Smooth muscle cell (in vitro differentiated cells): ENCODE measurements around the gene CD300A. TPM values are rescaled to one million over a fixed set of nuclear protein-coding genes. Genes with fewer than 3 reads are reported as not detected.
"Not testable (repeated sequence)": the region's sequence is repeated elsewhere in the genome, so short reads cannot be mapped to it uniquely, and the experiment has no call there.

Source experiments
- DNase-seq: peaks from one replicate; lab custom pipeline; 2025; ENCODE audit not compliant: unreplicated experiment; lab: John Stamatoyannopoulos, UW
- H2AFZ ChIP-seq: fragments of 200-600 bp; sonication (generic); 2 replicates; pipeline ENCODE4 v1.6.0; 2016; ENCODE audit warnings: antibody characterized with exemption, low read depth, mild to moderate bottlenecking
- H3F3A ChIP-seq: fragments of 200-600 bp; sonication (generic); 2 replicates; pipeline ENCODE4 v1.6.0; 2017; ENCODE audit warnings: antibody characterized with exemption, low read depth
- H3K27ac ChIP-seq: fragments of 200-600 bp; sonication (generic); 2 replicates; pipeline ENCODE4 v1.5.1; 2016; ENCODE audit warnings: low read depth, mild to moderate bottlenecking
- H3K27me3 ChIP-seq: fragments of 200-600 bp; sonication (generic); 2 replicates; pipeline ENCODE4 v1.6.1; 2016; ENCODE audit warnings: low read depth, mild to moderate bottlenecking
- H3K36me3 ChIP-seq: fragments of 200-600 bp; sonication (generic); 2 replicates; pipeline ENCODE4 v1.5.1; 2016; ENCODE audit warnings: low read depth
- H3K4me1 ChIP-seq: fragments of 200-600 bp; sonication (generic); 2 replicates; pipeline ENCODE4 v1.5.1; 2016; ENCODE audit warnings: low read depth
- H3K4me2 ChIP-seq: fragments of 200-600 bp; sonication (generic); 2 replicates; pipeline ENCODE4 v1.6.0; 2016; ENCODE audit warnings: mild to moderate bottlenecking
- H3K4me3 ChIP-seq: fragments of 200-600 bp; sonication (generic); 2 replicates; pipeline ENCODE4 v1.5.1; 2016; ENCODE audit warnings: mild to moderate bottlenecking
- H3K79me2 ChIP-seq: fragments of 200-600 bp; sonication (generic); 2 replicates; pipeline ENCODE4 v1.6.0; 2016; ENCODE audit warnings: low read depth, mild to moderate bottlenecking
- H3K9ac ChIP-seq: fragments of 200-600 bp; sonication (generic); 2 replicates; pipeline ENCODE4 v1.6.0; 2016; ENCODE audit warnings: low read depth
- H3K9me3 ChIP-seq: fragments of 200-600 bp; sonication (generic); replicated peaks from 2 replicates; pipeline ENCODE4 v1.5.1; 2016; ENCODE audit warnings: low read depth
- H4K20me1 ChIP-seq: fragments of 200-600 bp; sonication (generic); 2 replicates; pipeline ENCODE4 v1.6.0; 2016; ENCODE audit warnings: low read depth
- CTCF ChIP-seq: fragments of 200-600 bp; sonication (generic); IDR thresholded peaks from 2 replicates; pipeline ENCODE4 v1.5.1; 2017; ENCODE audit warnings: borderline replicate concordance, mild to moderate bottlenecking, antibody characterized with exemption; ENCODE audit not compliant: insufficient read depth, poor library complexity, severe bottlenecking
- WGBS: methylation state at CpG from one replicate; pipeline ENCODE4 v1.1.7; 2016; ENCODE audit warnings: low lambda C conversion rate; 5-methylcytosine and 5-hydroxymethylcytosine counted together
- polyA plus RNA-seq: library from polyadenylated mRNA; unstranded; fragments of >200 nt; fragmentation: Nextera tagmentation; extraction: Ambion mirVana; gene quantifications from 2 replicates; pipeline ENCODE4 v1.2.1, GENCODE V29; 2016
- total RNA-seq: library from RNA; depleted of rRNA; stranded (reverse); fragments of >200 nt; gene quantifications from 2 replicates; pipeline ENCODE4 v1.2.3, GENCODE V29; 2014

CD300A gene
- total and polyA plus RNA-seq, 2 experiments from 2014 or later, result not detected

DNA sequence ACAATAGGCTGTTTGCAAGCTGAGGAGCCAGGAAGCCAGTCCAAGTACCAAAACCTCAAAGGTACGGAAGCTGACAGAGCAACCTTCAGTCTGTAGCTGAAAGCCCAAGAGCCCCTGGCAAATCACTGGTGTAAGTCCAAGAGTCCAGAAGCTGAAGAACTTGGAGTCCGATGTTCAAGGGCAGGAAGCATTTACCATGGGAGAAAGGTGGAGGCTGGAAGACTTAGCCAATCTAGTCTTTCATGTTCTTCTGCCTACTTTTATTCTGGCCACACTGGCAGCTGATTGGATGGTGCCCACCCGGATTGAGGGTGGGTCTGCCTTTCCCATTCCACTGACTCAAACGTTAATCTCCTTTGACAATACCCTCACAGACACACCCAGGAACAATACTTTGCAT, 49.5 kb downstream of the CD300A start:
- Histone ChIP-seq H3K9ac (no peak overlapping the region), H3K27ac (no peak overlapping the region), H3K27me3 (no peaks in the 10 kb centered on the region), H3K9me3 (no peaks in the 10 kb centered on the region), H3K36me3 (no peaks in the 10 kb centered on the region), H3K4me1 (no peaks in the 10 kb centered on the region), H3F3A (no peaks in the 10 kb centered on the region), H3K79me2 (no peaks in the 10 kb centered on the region), H3K4me2 (no peak overlapping the region), H4K20me1 (no peaks in the 10 kb centered on the region), H2AFZ (no peak overlapping the region), H3K4me3 (no peak overlapping the region)
- WGBS, result 83% methylated on average over 4 of the region's 4 CpGs
- DNase-seq, result no peak
- TF ChIP-seq CTCF, result no peak

GRCh38 chr17:74516561-74517328, 50.3 kb downstream of the CD300A start:
- Histone ChIP-seq H3K27me3 (no peaks in the 10 kb centered on the region), H3K27ac (no peak overlapping the region), H3K36me3 (no peaks in the 10 kb centered on the region), H2AFZ (no peak overlapping the region), H3K4me3 (no peak overlapping the region), H3K9ac (no peak overlapping the region), H3K9me3 (no peaks in the 10 kb centered on the region), H3K79me2 (no peaks in the 10 kb centered on the region), H4K20me1 (no peaks in the 10 kb centered on the region), H3F3A (no peaks in the 10 kb centered on the region), H3K4me1 (no peaks in the 10 kb centered on the region), H3K4me2 (no peak overlapping the region)
- 89% methylated on average over 3 of the region's 3 CpGs for WGBS
- TF ChIP-seq CTCF, result no peak
- DNase-seq, result no peak

DNA sequence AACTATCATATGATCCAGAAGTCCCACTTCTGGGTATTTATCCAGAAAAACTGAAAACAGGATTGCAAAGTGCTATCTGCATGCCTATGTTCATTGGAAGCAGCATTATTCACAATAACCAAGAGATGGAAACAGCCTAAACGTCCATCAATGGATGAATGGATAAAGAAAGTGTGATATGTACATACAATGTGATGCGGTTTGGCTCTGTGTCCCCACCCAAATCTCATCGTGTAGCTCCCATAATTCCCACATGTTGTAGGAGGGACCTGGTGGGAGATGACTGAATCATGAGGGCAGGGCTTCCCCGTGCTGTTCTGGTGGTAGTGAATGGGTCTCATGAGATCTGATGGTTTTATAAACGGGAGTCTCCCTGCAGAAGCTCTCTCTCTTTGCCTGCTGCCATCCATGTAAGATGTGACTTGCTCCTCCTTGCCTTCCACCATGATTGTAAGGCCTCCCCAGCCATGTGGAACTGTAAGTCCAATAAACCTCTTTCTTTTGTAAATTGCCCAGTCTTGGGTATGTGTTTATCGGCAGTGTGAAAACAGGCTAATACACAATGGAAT, 52.1 kb downstream of the CD300A start:
- not testable (repeated sequence) for H3K4me1 ChIP-seq, H3K9ac ChIP-seq, H3K4me2 ChIP-seq, H3F3A ChIP-seq, H3K79me2 ChIP-seq, H3K36me3 ChIP-seq, H3K27ac ChIP-seq, H4K20me1 ChIP-seq, H3K27me3 ChIP-seq, H2AFZ ChIP-seq, DNase-seq, H3K4me3 ChIP-seq, H3K9me3 ChIP-seq
- WGBS, result 79% methylated on average over 6 of the region's 6 CpGs

GRCh38 chr17:74520016-74520434, 53.6 kb downstream of the CD300A start:
- Histone ChIP-seq H2AFZ (no peak overlapping the region), H4K20me1 (no peaks in the 10 kb centered on the region), H3K27me3 (peaks cover 14% of the 10 kb centered on the region), H3K27ac (no peak overlapping the region), H3K4me2 (no peak overlapping the region), H3K79me2 (no peaks in the 10 kb centered on the region), H3K4me3 (no peak overlapping the region), H3K9ac (no peak overlapping the region), H3K36me3 (no peaks in the 10 kb centered on the region), H3K9me3 (no peaks in the 10 kb centered on the region), H3F3A (no peaks in the 10 kb centered on the region), H3K4me1 (no peaks in the 10 kb centered on the region)
- no peak for TF ChIP-seq CTCF
- WGBS, result 93% methylated on average over 3 of the region's 3 CpGs
- no peak for DNase-seq
